HG03565 (cell line): ENCODE measurements around the gene MMP8.
A peak's percentile ranks its signal among the peaks of the same experiment; 100 is the strongest.

Experiments
- ATAC-seq: cut with Tn5 transposase; IDR thresholded peaks from one replicate; pipeline ENCODE4 v1.9.1; 2021; ENCODE audit warnings: mild to moderate bottlenecking, moderate library complexity; ENCODE audit not compliant: unreplicated experiment

Gene MMP8

DNA sequence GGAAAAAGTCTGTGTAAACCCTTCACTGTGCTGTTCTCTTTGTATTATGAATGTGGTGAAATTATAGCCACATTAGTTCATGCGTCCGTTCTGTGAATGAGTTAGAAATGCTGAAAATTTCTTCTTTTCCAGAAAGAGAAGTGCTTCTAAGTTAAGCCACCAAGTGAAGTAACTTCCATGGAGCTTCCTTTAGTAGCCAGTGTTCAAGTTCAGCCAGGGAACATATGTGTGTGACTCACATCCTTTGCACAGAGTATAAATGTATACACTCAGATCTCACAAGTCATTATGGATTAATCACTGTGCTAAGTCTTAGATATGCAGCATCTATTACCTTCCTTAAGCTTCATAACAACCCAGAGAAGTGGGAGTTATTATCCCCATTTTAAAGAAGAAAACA, 3.1 kb upstream of the MMP8 start:
- ATAC-seq = no peak

GRCh38 chr11:102722821-102723220, 1.9 kb downstream of the MMP8 start:
- no peak for ATAC-seq

DNA sequence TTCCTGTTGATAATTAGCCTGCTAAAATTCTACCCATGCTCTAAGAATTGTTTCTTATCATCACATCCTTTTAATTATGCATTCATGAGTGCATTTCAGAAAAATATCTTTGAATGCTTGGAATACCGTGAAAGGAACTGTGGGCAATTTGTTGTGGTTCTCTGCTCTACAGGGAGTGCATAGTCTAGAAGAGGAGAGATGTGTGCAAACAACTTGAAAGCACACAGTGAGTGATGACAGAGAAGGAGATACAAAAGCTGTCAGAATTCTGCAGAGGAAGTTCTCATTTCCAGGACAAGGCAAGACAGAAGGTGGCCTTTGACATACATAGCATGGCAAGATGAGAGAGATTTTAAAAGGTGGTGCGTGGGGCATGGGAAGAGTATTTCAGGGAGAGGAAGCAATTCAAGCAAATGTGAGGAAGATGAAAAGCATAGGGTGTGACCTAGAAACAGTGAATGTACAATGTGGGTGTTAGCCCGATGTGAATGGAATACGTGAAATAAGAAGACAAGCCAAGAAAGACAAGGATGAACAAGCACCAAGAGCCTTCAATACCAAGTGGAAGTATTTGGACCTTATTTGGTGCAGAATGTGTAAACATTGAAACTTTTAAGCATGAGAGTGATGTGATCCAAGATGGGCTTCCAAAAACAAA, 5.0 kb downstream of the MMP8 start:
- ATAC-seq = no peak

GRCh38 chr11:102717280-102717679, 7.5 kb downstream of the MMP8 start:
- no peak for ATAC-seq

- ATAC-seq = peak; percentile 76
These were observed 8.2 kb downstream of the MMP8 start for GRCh38 chr11:102716527-102716926.

DNA sequence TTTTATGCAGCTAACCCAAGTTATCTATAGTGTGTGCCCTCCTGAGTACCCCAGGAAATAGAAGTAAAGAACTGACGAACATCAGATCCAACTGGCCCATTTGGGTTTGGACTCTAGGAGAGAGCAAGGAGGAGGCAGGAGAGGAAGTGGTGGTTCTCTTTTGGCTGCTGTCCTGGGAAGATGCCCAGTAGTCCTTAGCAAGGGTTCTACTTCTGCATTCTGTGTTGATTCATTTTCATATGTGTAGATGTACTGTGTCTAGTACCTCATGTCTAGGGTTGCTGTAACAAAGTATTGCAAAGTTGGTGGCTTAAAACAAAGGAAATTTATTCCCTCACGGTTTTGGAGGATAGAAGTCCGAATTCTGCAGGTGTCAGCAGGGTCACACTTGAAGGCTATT, 12.6 kb downstream of the MMP8 start:
- no peak for ATAC-seq

- no peak for ATAC-seq
These were observed 15.4 kb downstream of the MMP8 start for GRCh38 chr11:102709201-102709945.

- no peak for ATAC-seq
These were observed 16.1 kb downstream of the MMP8 start for GRCh38 chr11:102708654-102709053.

GRCh38 chr11:102705626-102706025, 19.1 kb downstream of the MMP8 start, which contains the start of gene MMP27:
Gene MMP27 (minus strand): TSS chr11:102705769. CDS start chr11:102705714, 55 bp downstream.
- no peak for ATAC-seq

DNA sequence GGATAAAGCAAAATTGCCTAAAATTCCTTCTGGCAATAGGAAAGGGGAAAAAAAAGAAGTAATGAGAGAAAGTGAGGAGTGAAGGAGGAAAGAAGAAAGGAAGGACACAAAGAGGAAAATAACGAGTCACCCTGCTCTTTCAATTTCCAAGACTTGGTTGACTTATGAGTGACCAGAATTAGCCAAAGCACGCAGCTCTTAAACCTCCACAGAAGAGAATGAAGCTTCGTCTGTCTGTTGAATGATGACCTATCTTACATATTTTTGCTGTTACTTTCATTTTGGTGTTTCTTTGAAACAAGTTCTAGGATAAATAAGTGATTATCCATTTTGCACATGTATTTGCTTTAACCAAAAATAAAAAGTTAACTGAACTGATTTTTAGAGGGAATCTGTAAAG, 19.9 kb downstream of the MMP8 start:
- no peak for ATAC-seq

DNA sequence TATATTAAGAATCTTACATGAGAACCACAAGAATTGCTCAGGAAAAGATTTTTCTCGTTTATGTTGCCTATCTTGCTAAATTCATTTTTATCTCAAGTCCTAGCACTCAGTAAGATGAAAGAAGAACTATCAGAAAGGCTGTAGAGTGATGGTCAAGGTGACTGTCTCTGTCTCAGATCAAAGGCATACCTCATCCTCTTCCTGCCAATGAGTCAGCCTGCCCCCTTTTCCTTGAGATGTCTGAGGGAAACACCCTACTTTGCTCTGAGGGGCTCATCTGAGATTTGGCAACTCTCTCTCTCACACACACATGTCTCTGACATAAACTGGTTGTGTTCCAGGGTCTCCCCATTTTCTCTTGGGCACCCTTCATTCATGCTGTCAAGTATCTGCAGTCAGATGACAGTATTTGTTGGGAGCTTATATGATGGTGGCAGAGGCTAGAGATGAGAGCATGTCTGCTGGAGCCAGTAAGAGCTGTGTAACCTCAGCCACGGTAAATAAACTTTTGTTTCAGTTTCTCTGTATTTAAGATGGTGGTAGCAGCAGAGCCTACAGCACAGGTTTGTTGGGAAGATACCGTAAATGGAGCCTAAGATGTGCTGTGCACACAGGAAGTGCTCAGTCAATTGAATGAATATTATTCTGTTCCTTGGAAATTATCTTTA, 20.8 kb downstream of the MMP8 start:
- no peak for ATAC-seq

- no peak for ATAC-seq
These were observed 29.6 kb downstream of the MMP8 start for GRCh38 chr11:102695201-102695600.

GRCh38 chr11:102685754-102686153, 39.0 kb downstream of the MMP8 start:
- ATAC-seq = no peak

GRCh38 chr11:102685338-102685737, 39.4 kb downstream of the MMP8 start:
- ATAC-seq = no peak

DNA sequence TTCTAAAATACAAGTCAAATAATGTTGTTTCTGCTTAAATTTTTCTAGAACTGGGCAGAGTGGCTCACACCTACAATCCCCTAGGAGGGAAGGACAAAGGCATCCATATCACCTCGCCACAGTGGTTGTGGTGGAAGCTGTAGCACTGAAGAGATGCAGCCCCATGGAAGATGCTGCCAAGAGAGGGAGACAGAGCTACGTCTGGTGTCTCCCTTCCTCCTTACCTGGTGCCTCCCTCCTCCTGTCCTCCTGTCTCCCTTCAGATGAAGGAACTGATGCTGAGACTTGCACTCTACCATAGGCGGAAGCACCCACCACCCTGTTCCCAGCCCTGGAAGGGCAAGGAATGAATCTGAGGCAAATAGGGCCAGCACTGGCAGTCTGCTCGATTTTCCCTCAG, 41.5 kb downstream of the MMP8 start:
- no peak for ATAC-seq

DNA sequence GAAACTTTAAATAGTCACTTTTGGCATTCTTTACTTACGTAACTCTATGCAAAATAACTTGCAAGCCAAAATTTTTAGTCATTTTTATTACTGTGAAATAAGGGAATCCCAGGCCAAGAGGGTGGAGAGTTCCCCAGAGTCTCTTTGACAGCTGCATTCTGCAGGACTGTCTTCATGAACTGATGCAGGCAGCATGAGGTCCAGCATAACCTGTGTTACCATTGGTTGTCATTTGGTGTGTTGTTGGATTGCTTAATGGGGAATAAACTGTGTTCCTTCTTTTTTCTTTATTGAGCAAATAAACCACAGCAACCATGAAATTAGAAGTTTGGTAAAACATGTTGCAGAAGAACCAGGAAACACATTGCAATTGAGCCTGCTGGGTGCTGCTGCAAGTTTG, 43.8 kb downstream of the MMP8 start:
- no peak for ATAC-seq

GRCh38 chr11:102678022-102678421, 46.7 kb downstream of the MMP8 start:
- no peak for ATAC-seq

- no peak for ATAC-seq
These were observed 48.7 kb downstream of the MMP8 start for GRCh38 chr11:102676084-102676483.

GRCh38 chr11:102669664-102670063, 55.1 kb downstream of the MMP8 start:
- ATAC-seq = peak; percentile 66

DNA sequence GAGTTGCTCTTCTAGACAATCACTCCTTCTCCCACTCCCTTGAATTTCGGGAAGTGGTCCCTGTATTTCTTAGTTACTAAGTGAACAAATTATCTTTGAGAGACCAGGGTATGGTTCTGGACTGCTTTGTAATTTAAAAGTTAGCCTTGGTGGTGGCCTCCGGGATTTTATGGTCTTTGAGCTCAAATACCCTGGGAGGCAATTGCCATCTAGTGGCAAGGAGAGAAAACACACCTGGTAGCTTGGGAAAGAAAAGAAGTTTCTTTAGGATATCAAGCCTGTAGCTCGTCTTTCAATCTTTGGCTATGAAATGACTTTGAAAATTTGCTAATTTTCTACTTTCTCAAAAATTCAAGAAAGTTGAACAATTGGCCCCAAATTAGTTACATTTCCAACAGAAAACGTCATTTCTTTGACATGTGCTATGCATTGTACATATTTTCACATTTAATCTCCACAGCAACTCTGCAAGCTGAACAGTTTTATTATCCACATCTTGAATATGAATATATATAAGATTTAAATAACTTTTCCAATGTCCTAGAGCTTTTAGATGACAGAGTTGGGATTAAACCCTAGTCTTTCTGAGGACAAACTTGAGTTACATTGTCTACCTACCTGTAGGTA, 58.3 kb downstream of the MMP8 start:
- no peak for ATAC-seq

- peak; percentile 77 for ATAC-seq
These were observed 60.6 kb downstream of the MMP8 start for GRCh38 chr11:102664001-102664752.
